Posterior vena cava (tissue), 2 donors: ENCODE results near the gene PDE4D. TPM values are rescaled to one million over a fixed set of nuclear protein-coding genes. Genes with fewer than 3 reads are reported as not detected.
"Not testable (repeated sequence)": the region's sequence is repeated elsewhere in the genome, so short reads cannot be mapped to it uniquely, and the experiment has no call there.

Source experiments
- DNase-seq: peaks from one replicate; pipeline ENCODE4 v3.0.0-alpha.2; 2020; ENCODE audit warnings: low spot score
- intact Hi-C, 2 donors: fragments of 100-400 bp; cut with DNase I; formaldehyde crosslinking; loops; one replicate each; pipeline versions ENCODE4 v1.14.1 to v1.14.2; 2022 to 2023
- total RNA-seq, 2 donors: library from RNA; stranded (reverse); fragmentation: NEBNext Ultra II Directional; extraction: Animal tissue kit (Norgen Biotek cat#: 25700); gene quantifications; one replicate each; pipeline ENCODE4 v1.2.1, GENCODE V29; 2021
- donor health status: DM: yes; HTN: yes; CAD: no.
- donor health status: DM: yes; HTN: yes; CAD: no.

The PDE4D gene
- total RNA-seq, 2 donors from 2014 or later = 72.4 to 106 TPM

DNA sequence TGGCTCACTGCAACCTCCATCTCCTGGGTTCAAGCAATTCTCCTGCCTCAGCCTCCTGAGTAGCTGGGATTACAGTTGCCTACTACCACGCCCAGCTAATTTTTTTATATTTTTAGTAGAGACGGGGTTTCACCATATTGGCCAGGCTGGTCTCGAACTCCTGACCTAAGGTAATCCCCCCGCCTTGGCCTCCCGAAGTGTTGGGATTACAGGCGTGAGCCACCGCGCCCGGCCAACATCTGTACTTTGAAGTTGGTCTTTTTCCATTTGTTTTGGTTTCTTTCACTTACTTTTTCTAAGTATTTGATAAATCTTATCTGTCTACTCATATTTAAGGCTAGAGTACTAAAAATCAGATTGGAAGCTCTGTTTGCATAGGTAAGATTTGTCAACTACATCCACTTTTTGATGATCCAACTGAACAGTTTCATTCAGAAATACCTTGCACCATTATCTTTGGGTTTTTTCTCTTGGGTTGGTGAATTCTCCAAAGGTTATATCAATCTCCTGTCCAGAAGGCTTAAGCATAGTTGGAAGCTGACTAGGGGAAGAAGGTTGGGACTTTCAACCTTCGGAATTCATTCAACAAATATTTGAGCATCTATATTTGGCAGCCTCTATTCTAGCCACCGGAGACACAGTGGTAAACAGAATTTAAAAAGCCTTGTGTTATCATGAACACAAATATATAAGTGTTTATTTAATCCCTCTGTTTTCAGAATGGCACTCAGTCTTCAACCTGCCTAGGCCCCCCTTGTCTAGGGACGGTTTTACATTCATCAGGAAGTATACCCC, 821.6 kb downstream of the PDE4D start:
- intact Hi-C loops = no loop called here
- DNase-seq = no peak

DNA sequence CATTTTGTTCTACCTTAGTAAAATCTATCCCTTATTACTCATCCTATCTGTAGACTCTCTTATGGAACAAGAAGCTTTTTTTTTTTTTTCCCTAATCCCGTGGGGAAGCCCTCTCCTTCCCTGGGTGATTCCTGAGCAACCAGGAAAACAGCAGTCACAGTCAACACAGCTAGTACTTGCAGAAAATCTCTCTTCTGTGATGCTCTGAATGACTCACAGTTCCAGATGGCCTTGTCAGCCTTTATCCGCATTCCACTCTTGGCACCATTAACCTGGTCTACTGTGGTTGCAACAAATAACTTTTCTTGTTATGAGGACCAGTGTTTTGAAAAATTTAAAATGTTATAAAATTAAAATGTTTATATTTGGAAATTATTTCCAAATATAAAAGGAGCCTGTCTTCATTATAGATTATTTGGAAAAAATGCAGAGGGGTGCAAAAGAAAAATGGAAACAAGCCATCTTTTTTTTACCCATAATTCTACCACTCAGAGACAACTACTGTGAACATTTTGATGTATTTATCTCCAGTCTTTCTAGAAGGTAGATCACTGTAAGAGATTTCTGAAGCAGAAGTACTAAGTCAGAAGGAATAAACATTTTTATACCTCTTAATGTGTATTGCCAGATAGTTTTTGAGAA, 824.0 kb downstream of the PDE4D start:
- intact Hi-C loops = no loop called here
- no peak for DNase-seq

DNA sequence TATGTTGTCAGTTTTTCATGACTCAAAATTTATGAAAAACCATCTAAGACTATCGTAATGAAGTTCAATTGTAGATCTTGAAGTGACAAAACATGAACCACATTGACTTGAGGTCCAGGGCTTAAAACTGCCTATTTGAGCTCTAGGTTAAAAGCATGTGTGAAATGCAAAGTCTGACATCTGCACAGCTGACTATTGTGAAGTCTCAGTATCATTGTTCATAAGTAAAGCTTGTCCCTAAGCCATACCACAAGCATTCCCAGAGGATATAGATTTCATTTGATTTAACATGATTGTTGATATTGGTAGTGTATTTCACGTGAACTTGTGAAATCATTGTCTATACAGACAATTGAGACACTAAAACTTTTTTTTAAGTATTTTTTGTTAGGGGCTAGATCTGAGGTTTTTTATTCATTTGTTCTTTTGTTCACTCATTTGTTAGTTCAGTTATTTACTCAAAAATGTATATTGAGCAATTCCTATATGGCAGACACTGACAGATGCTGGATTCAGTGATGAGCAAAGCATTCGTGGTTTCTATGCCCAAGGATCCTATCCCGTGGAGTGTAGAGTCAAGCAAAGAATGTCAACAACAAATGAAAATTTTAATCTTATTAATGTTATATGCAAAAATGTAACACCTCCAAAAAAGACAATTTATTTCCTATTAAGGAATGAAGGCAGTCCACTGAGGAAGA, 825.4 kb downstream of the PDE4D start:
- intact Hi-C loops = no loop called here
- no peak for DNase-seq

DNA sequence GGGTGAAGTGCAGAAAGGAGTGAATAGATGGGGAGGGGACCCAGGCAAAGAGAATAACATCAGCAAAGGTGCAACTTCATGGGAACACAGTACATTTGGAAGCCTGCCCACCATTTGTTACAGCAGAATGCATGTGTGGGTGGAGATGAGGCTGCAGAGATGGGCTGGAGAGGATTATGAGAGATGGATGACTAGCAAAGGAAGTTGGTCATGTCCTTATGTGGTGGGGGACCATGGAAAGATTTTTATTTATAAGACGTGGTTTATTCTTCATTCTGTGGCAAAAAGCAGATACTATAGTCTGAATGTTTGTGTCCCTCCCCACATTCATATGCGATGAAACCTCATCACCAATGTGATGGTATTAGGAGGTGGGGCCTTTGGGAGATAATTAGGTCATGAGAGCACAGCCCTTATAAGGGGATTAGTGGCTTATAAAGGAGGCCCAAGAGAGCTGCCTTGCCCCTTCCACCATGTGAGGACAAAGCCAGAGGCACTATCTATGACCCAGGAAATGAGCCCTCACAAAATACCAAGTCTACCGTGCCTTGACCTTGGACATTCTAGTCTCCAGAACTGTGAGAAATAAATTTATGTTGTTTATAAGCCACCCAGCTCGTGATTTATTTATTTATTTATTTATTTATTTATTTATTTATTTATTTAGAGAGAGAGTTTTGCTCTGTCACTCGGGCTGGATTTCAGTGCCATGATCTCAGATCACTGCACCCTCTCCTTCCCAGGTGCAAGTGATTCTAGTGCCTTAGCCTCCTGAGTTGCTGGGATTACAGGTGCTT, 827.0 kb downstream of the PDE4D start:
- no peak for DNase-seq
- intact Hi-C loops = no loop called here

GRCh38 chr5:59065554-59065953, 828.0 kb downstream of the PDE4D start:
- intact Hi-C loops = no loop called here
- DNase-seq = no peak

GRCh38 chr5:59064293-59064692, 829.2 kb downstream of the PDE4D start:
- intact Hi-C loops = no loop called here

DNA sequence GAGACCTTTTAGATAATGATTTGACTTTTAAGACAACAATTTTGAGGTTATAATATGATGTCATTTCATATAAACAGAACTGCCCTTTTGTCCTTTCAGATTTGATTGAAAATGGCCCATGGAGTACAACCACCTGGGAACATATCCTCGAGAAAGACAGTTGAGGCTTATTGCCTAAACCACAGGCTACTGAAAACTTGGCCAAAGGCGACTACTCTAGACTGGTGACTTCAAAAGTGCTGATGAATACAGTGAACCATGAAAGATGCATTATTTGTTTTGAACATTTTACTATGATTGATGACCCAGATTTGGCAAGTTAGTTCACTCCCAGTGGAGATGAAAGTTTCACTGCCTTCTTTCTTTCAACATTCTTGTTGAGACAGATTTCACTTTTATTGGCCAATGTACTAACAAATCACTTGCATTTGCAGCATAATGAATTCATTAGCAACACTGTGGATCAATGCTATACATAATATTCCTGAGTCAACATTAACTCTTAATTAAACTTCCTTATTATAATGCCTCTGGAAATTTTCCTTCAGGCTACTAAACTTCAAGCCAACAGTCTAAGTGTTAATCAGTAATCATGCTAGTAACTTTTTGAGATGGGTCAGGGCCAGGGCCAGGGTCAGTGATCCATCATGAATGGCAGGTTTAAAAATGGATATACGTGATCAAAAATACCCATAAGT, 830.4 kb downstream of the PDE4D start:
- no peak for DNase-seq

More at GRCh38 chr5:59064293-59064692, 829.2 kb downstream of the PDE4D start:
- DNase-seq = no peak

GRCh38 chr5:59061377-59061776, 832.1 kb downstream of the PDE4D start:
- intact Hi-C loops = no loop called here
- no peak for DNase-seq

More for the DNA sequence above, 830.4 kb downstream of the PDE4D start:
- intact Hi-C loops = no loop called here

DNA sequence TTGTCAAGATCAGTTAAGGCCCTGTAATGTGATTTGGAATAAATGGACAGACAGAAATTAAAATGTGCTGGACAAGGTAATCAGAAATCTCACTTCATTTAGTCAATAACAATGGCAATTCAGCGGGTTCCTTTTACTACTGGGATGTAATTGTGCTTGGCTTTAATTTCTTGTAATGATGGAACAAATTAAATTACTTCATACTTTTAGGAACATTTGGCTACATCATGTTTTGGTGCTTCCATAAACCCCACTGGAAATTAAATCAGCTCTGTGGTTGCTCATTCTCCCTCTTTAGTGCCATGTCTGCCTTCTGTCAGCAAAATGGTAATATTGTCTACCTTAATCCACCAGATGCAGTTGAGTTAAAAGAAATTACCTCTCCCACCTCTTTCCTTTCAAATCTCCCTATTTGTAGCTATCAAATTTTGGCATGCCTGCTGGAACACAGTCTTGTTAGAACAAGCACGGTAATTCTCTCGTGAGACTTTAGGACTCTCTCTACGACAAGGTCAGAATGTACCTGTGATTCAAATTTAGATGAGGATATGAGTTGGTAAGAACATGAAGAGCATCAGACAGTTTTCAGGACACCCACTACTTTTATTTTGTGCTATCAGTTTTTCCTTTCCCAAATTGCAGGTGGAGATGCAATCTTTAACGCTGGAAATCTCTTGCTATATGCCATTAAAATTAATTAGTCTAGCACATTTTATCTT, 834.4 kb downstream of the PDE4D start:
- intact Hi-C loops = no loop called here

GRCh38 chr5:59058237-59058636, 835.3 kb downstream of the PDE4D start:
- intact Hi-C loops = no loop called here

More for the DNA sequence above, 834.4 kb downstream of the PDE4D start:
- DNase-seq = no peak

GRCh38 chr5:59056599-59056998, 836.9 kb downstream of the PDE4D start:
- intact Hi-C loops, DNase-seq: not testable (repeated sequence)

More at GRCh38 chr5:59058237-59058636, 835.3 kb downstream of the PDE4D start:
- DNase-seq = no peak

- DNase-seq = no peak
- intact Hi-C loops = no loop called here
Observed at GRCh38 chr5:59055745-59056448, 837.6 kb downstream of the PDE4D start.

DNA sequence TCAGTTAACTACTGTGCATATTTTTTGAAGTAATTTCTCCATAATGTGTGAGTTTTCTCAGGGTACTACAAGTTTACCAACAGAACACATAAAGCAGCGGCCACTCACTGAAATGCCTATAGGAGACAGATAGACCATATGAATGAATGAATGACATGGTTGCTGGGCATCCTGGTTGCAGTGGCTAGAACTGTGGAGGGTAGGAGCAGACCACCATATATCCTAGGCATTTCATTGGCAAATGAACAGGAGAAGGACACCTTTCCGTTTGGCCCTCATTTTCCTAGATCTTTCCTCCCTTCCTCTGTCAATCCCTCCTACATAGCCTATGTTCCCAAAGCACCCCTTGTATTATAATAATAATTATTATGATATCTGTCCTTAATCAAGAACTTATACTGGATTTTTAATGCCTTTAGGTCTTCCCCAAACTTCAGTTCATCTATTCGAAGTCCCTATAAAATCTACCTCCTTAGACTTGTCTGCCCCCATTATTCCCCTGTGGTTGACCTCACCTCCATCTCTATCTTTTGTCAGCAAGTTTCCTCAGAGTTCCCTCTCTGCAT, 838.5 kb downstream of the PDE4D start:
- DNase-seq = no peak
- intact Hi-C loops = no loop called here

DNA sequence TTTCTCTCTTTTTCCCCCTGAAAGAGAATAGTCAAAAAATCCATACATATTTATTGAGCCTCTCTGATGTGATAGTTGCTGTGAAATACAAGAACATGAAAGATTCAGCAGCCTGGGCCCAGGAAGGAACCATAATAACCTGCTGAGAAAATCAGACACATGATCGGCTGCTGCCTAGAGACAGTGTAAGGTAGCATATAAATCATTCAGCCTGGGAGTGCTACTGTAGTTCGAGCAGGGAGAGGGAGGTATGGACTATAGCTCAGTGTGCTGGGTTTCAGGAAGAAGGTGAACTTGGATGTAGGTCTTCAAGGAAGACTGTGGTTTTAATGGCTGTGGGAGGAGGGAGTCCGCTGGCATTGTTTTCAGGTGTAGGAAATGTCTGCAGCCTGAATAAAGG, 841.6 kb downstream of the PDE4D start:
- no peak for DNase-seq
- intact Hi-C loops = no loop called here

DNA sequence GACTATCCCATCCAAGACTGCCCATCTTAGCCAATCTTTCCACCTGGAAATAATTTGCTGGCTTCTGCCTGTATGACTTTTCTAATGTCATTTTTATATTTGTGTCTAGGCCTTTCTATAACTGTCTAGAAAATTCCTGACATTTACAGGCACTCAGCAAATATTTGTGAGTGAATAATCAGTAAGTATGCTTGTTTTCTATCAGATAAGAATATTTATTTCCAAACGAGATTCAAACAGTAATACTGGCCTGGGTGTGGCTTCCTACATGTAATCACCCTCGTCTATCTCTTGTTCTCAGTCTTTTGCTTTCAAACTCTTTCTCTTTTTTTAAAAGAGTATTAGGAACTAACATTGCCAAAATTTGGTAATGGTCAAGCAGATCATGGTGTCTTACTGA, 844.4 kb downstream of the PDE4D start:
- DNase-seq = no peak
- intact Hi-C loops = loop anchor here in 1 of 2 donors (10.0 kb wide), 1 partner anchor 1356 kb away; no protein-coding TSS in a partner anchor

DNA sequence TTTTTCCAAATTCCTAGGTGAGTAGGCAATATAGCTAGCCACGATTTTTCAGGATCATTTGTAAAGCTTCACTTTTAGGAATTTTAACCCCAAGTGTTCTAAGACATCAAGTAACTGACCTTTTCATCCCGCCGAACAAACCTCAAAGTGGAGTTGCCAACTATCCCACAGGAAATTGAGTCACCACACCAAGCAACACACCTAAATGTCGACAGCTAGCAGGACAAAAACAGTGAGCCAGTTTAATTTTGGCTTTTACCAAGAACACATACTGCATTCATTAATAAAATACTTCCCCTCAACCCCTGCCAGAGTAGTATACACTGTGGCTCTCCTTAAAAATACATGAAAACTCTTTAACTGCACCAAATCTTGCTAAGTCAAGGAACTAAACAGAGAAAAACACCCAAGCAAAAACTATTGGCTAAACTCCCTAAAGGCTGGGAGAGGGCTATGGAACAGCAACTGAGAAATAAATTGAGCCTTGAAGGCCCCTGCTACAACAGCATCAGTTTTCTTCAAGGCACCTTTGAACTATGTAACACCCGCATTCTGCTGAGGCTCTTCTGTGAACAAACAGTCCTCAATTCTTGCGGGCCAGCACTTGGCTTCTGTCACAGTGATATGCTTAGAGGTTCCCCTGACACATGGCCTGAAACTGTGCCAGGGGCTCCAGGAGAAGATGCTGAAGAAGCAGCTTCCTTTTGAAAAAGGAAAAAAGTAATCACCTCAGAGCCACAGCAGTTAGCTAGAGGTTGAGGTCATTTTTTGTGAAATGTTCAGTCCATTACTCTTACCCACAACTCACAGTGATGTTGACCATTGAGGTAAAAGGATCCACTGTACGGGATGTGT, 851.1 kb downstream of the PDE4D start:
- no peak for DNase-seq
- intact Hi-C loops = loop anchor here in 1 of 2 donors (10.0 kb wide), 1 partner anchor 1362 kb away; no protein-coding TSS in a partner anchor
